A549 (cell line): ENCODE data around the gene CHST5. TPM values are rescaled to one million over a fixed set of nuclear protein-coding genes. Genes with fewer than 3 reads are reported as not detected.

Experiments
- ATAC-seq, 2 experiments: fragments of 200-7000 bp in 1 of 2; fragments of >200 bp in 1 of 2; cut with Nextera tagmentation in 1 of 2; cut with Tn5 transposase in 1 of 2; 3 replicates each; pipeline versions ENCODE4 v1.8.0 to v1.9.1; 2018 to 2020; ENCODE audit warnings: mild to moderate bottlenecking in 1 of 2, moderate library complexity in 1 of 2
- CTCF ChIA-PET: fragments of 300-600 bp; sonication (Branson Sonifier 250); formaldehyde crosslinking; extraction: SDS; loops from one replicate; lab custom pipeline; 2021; ENCODE audit warnings: antibody characterized with exemption, inconsistent platforms; lab: Yijun Ruan, JAX
- POLR2A ChIA-PET: fragments of 350-600 bp; formaldehyde crosslinking; extraction: SDS; loops from one replicate; lab custom pipeline; 2021; ENCODE audit warnings: antibody characterized with exemption, inconsistent platforms; lab: Yijun Ruan, JAX
- DNase-seq, 2 experiments: peaks; one replicate each; pipeline versions ENCODE4 v3.0.0 to v3.0.0-alpha.2; 2011 to 2016; ENCODE audit warnings: low read depth in 1 of 2, low spot score in 1 of 2
- FAIRE-seq: peaks from 2 replicates; lab custom pipeline; 2011; peaks lifted over from hg19 to GRCh38; lab: Jason Lieb, UNC
- H3K27ac ChIP-seq, 2 experiments: fragments of >200 bp; sonication (Bioruptor Twin); formaldehyde crosslinking; 3 replicates each; pipeline ENCODE4 v1.5.1; 2016 to 2017
- H3K4me1 ChIP-seq: fragments of >200 bp; sonication (Bioruptor Twin); formaldehyde crosslinking; 3 replicates; pipeline ENCODE4 v1.6.1; 2016
- H3K4me2 ChIP-seq: fragments of >200 bp; sonication (Bioruptor Twin); formaldehyde crosslinking; 3 replicates; pipeline ENCODE4 v1.6.1; 2016
- H3K4me3 ChIP-seq: fragments of >200 bp; sonication (Bioruptor Twin); formaldehyde crosslinking; 3 replicates; pipeline ENCODE4 v1.5.1; 2016
- H3K9me3 ChIP-seq: fragments of >200 bp; sonication (Bioruptor Twin); formaldehyde crosslinking; 3 replicates; pipeline ENCODE4 v1.6.1; 2016
- ATOH8 ChIP-seq: fragments of 250-450 bp; sonication (Bioruptor Pico); IDR thresholded peaks from 2 replicates; pipeline ENCODE4 v1.5.0; 2020; ENCODE audit warnings: low read depth, mild to moderate bottlenecking, moderate library complexity
- BHLHE40 ChIP-seq: IDR thresholded peaks from 2 replicates; pipeline ENCODE4 v1.6.1; 2012; ENCODE audit warnings: low read depth, low read length, inconsistent platforms
- CBX2 ChIP-seq: fragments of 200-600 bp; sonication (generic); IDR thresholded peaks from 2 replicates; pipeline ENCODE4 v1.6.1; 2016; ENCODE audit warnings: low read depth, mild to moderate bottlenecking, borderline replicate concordance
- CBX8 ChIP-seq: fragments of 200-600 bp; sonication (generic); IDR thresholded peaks from 2 replicates; pipeline ENCODE4 v1.6.1; 2016
- ESRRA ChIP-seq: fragments of 150-350 bp; IDR thresholded peaks from 2 replicates; pipeline ENCODE4 v1.6.1; 2014; ENCODE audit warnings: mild to moderate bottlenecking, low read length, borderline replicate concordance
- FOSB ChIP-seq: fragments of 250-450 bp; sonication (Bioruptor Pico); IDR thresholded peaks from 2 replicates; pipeline ENCODE4 v1.5.0; 2020; ENCODE audit warnings: mild to moderate bottlenecking, moderate library complexity
- FOSL2 ChIP-seq, 2 experiments: fragments of 450-650 bp in 1 of 2; fragments of >200 bp in 1 of 2; sonication (Bioruptor Twin) in 1 of 2; formaldehyde crosslinking; IDR thresholded peaks; 2 replicates each; pipeline versions ENCODE4 v1.5.0 to v1.6.1; 2016 to 2020; ENCODE audit warnings: mild to moderate bottlenecking in 1 of 2, moderate library complexity in 1 of 2
- FOXS1 ChIP-seq: fragments of 250-450 bp; sonication (Bioruptor Pico); IDR thresholded peaks from 2 replicates; pipeline ENCODE4 v1.5.0; 2020; ENCODE audit warnings: mild to moderate bottlenecking, moderate library complexity
- HOXA7 ChIP-seq: fragments of 250-450 bp; sonication (Bioruptor Pico); IDR thresholded peaks from 2 replicates; pipeline ENCODE4 v1.5.0; 2020; ENCODE audit warnings: mild to moderate bottlenecking, moderate library complexity
- JUNB ChIP-seq: fragments of >200 bp; sonication (Bioruptor Twin); formaldehyde crosslinking; IDR thresholded peaks from 2 replicates; pipeline ENCODE4 v1.6.1; 2016
- KDM1A ChIP-seq: fragments of 200-600 bp; sonication (generic); IDR thresholded peaks from 2 replicates; pipeline ENCODE4 v1.6.1; 2016; ENCODE audit warnings: low read depth, mild to moderate bottlenecking
- KDM5A ChIP-seq: fragments of 200-600 bp; sonication (generic); IDR thresholded peaks from 2 replicates; pipeline ENCODE4 v1.6.1; 2016; ENCODE audit warnings: antibody characterized with exemption, mild to moderate bottlenecking
- NR3C1 ChIP-seq: fragments of >200 bp; sonication (Bioruptor Twin); formaldehyde crosslinking; IDR thresholded peaks from 3 replicates; pipeline ENCODE4 v1.6.1; 2017
- PBX3 ChIP-seq: IDR thresholded peaks from 2 replicates; pipeline ENCODE4 v1.6.1; 2012
- PHF8 ChIP-seq: fragments of 200-600 bp; sonication (generic); IDR thresholded peaks from 2 replicates; pipeline ENCODE4 v1.6.1; 2016; ENCODE audit warnings: low read depth, mild to moderate bottlenecking, antibody characterized with exemption, moderate library complexity, borderline replicate concordance
- RAD21 ChIP-seq, 2 experiments: fragments of >200 bp in 1 of 2; sonication (Bioruptor Twin) in 1 of 2; formaldehyde crosslinking in 1 of 2; IDR thresholded peaks in 1 of 2; conservative IDR thresholded peaks in 1 of 2; 2 replicates in 1 of 2; 3 replicates in 1 of 2; pipeline ENCODE4 v1.6.1; 2012 to 2018; ENCODE audit warnings: inconsistent platforms in 1 of 2
- SMC3 ChIP-seq: fragments of >200 bp; sonication (Bioruptor Twin); formaldehyde crosslinking; IDR thresholded peaks from 3 replicates; pipeline ENCODE4 v1.6.1; 2018; ENCODE audit warnings: inconsistent platforms
- SREBF2 ChIP-seq: fragments of 450-650 bp; IDR thresholded peaks from 2 replicates; pipeline ENCODE4 v1.6.1; 2014; ENCODE audit warnings: mild to moderate bottlenecking, moderate library complexity
- TFCP2L1 ChIP-seq: fragments of 250-450 bp; sonication (Bioruptor Pico); IDR thresholded peaks from 2 replicates; pipeline ENCODE4 v1.5.0; 2021; ENCODE audit warnings: mild to moderate bottlenecking
- TP53 ChIP-seq: fragments of 250-450 bp; sonication (Bioruptor Pico); IDR thresholded peaks from 2 replicates; pipeline ENCODE4 v1.5.0; 2021; ENCODE audit warnings: mild to moderate bottlenecking, moderate library complexity
- WGBS: methylation state at CpG from one replicate; pipeline ENCODE4 v1.1.6; 2017; ENCODE audit errors: missing lambda C conversion rate; 5-methylcytosine and 5-hydroxymethylcytosine counted together
- polyA plus RNA-seq, 4 experiments: library from polyadenylated mRNA; depleted of rRNA in 3 of 4; stranded (reverse); fragments of >200 nt; fragmentation: RNase III in 1 of 4; extraction: RNeasy Plus Mini Kit Qiagen cat#74134 plus additional on column Dnase treatment in 1 of 4; gene quantifications; 2 replicates in 3 of 4; 3 replicates in 1 of 4; pipeline ENCODE4 v1.2.3, GENCODE V29; 2011 to 2017
- TF ChIP-seq, protein P1 (sequence below): fragments of >200 bp; sonication (Bioruptor Twin); formaldehyde crosslinking; IDR thresholded peaks from 3 replicates; pipeline ENCODE4 v1.6.1; 2016

CHST5 gene
- polyA plus RNA-seq, 2 of the 4 experiments (the other 2 are of a cell fraction), result 0.05 TPM; not detected in 1

- CTCF ChIA-PET, result interaction anchor here (0.7 to 5.4 kb wide), 10 partner anchors 8 to 296 kb away, joined by 3 to 41 read pairs (median 4); no protein-coding TSS in a partner anchor
- peak overlapping the region; percentile 44 for H3K4me3 ChIP-seq
- DNase-seq, result no peak
- no peak for FAIRE-seq
- H3K4me1 ChIP-seq, result 0 out of 3 replicates have a peak, but pooled peaks cover 3% of the 10 kb centered on the region
- ATAC-seq, result no peak
- peak overlapping the region; percentile 60 to 83; a peak in 5 of 6 replicates for H3K27ac ChIP-seq
- POLR2A ChIA-PET, result interaction anchor here (1.1 to 1.6 kb wide), 2 partner anchors 8 to 61 kb away, joined by 3 to 4 read pairs; partner anchors contain the start of gene CFDP1
- H3K9me3 ChIP-seq, result no peaks in the 10 kb centered on the region
- peak overlapping the region; percentile 94 for H3K4me2 ChIP-seq
- WGBS, result 79% methylated on average over 26 of the region's 26 CpGs
- TF ChIP-seq HOXA7 (CRISPR knock-in tag) (no peak), JUNB (no peak), TFCP2L1 (CRISPR knock-in tag) (no peak), PHF8 (no peak)
- TF ChIP-seq, protein P1, sequence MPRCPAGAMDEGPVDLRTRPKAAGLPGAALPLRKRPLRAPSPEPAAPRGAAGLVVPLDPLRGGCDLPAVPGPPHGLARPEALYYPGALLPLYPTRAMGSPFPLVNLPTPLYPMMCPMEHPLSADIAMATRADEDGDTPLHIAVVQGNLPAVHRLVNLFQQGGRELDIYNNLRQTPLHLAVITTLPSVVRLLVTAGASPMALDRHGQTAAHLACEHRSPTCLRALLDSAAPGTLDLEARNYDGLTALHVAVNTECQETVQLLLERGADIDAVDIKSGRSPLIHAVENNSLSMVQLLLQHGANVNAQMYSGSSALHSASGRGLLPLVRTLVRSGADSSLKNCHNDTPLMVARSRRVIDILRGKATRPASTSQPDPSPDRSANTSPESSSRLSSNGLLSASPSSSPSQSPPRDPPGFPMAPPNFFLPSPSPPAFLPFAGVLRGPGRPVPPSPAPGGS, result no peak
These were observed 41.2 kb downstream of the CHST5 start for GRCh38 chr16:75494661-75495075.

GRCh38 chr16:75494184-75494583 is 41.7 kb downstream of the CHST5 start:
- FAIRE-seq (no peak), ATAC-seq (no peak), DNase-seq (no peak)
- H3K4me1 ChIP-seq, result 0 out of 3 replicates have a peak, but pooled peaks cover 3% of the 10 kb centered on the region
- no peak overlapping the region for H3K4me2 ChIP-seq
- no peak overlapping the region for H3K27ac ChIP-seq
- ChIA-PET POLR2A (interaction anchor here (1.1 kb wide), 1 partner anchor 61 kb away, joined by 3 read pairs; the partner anchor contains the start of gene CFDP1), CTCF (interaction anchor here (1.1 to 5.4 kb wide), 7 partner anchors 21 to 56 kb away, joined by 3 to 41 read pairs (median 3); no protein-coding TSS in a partner anchor)
- WGBS, result 90% methylated on average over 5 of the region's 5 CpGs
- no peak overlapping the region for H3K4me3 ChIP-seq
- TF ChIP-seq TP53 (CRISPR knock-in tag) (no peak), ESRRA (no peak), FOXS1 (CRISPR knock-in tag) (no peak), CBX2 (no peak), BHLHE40 (no peak), KDM5A (no peak), FOSB (CRISPR knock-in tag) (no peak), KDM1A (no peak), SREBF2 (no peak), PBX3 (no peak), FOSL2 (IDR thresholded peaks at IDR 0.05) (no peak), FOSL2 (CRISPR knock-in tag; IDR thresholded peaks at IDR 0.05) (no peak), SMC3 (no peak), CBX8 (no peak), ATOH8 (no peak), NR3C1 (no peak), JUNB (no peak)
- H3K9me3 ChIP-seq, result no peaks in the 10 kb centered on the region

- TF ChIP-seq RAD21 (conservative IDR thresholded peaks at IDR 0.05 in 1 of 2, IDR thresholded peaks at IDR 0.05 in 1 of 2), result peak in 1 of 2 experiments; percentile 29; a peak in 2 of 5 replicates
- no peak for TF ChIP-seq PBX3
- TF ChIP-seq, all 56 proteins: peak for 1
- Histone ChIP-seq H3K4me3 (no peak overlapping the region), H3K27ac (no peak overlapping the region), H3K4me2 (no peak overlapping the region), H3K4me1 (0 out of 3 replicates have a peak, but pooled peaks cover 3% of the 10 kb centered on the region), H3K9me3 (no peaks in the 10 kb centered on the region)
- DNase-seq (peak; percentile 41 to 57), ATAC-seq (peak; percentile 88 to 96), FAIRE-seq (no peak)
- 90% methylated on average over 1 of the region's 1 CpG for WGBS
- ChIA-PET CTCF (interaction anchor here (0.6 to 2.8 kb wide), 5 partner anchors 20 to 292 kb away, joined by 3 to 15 read pairs (median 5); partner anchors contain the start of gene TMEM170A), POLR2A (no interaction called here)
These were observed 44.0 kb downstream of the CHST5 start for GRCh38 chr16:75491876-75492275.
